Hematopoietic multipotent progenitor cell treated with erythropoietin and hydrocortisone succinate and interleukin-3 and kit ligand, for 4 days (in vitro differentiated cells): ENCODE results near the gene TRIM44.
"Not testable (repeated sequence)": the region's sequence is repeated elsewhere in the genome, so short reads cannot be mapped to it uniquely, and the experiment has no call there.

Source experiments
- DNase-seq: peaks from one replicate; pipeline ENCODE4 v3.0.0-alpha.2; 2015

Gene TRIM44

DNA sequence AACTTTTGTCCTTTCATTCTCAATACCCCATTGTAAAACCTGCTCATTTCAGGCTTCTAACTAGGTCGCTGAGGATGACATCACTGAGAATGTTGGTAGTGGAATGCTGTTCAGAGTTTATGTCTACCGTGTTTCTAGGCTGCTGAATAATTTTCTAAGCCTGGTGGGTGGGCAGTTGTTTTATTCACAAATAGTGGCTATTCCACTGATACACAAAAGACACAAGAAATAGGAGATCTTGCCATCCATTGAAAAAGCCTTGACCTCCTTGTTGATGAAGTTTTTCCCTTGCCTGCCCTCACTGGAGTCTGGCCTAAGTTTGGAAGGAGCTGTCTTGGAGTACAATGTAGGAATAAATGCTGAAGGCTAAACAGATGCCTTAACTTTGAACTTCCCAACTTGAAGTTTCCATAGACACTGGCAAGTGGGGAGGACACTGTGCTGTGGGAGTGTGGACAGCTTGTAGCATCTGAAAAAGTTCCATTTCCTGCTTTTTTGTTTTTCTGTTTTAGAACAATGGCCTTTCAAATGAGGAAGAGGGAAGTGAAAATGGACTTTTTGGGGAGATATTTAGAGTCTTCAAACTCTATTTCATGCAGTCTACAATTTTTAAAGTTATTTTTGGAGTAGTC is 59.2 kb downstream of the TRIM44 start:
- no peak for DNase-seq

DNA sequence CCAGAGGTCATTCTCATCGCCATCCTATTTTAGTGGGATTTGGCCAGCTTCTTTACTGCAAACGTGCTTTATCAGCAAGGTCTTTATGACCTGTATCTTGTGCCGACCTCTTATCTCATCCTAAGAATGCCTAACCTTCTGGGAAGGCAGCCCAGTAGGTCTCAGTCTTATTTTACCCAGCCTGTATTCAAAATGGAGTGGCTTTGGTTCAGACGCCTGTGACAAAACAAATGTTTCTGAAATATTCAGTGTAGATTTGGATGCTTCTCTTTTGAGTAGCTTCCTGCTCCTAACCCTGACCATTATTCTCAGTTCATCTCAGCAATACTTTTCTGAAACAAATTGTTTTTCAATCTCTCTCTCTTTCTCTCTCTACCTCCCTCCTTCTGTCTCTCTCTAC is 60.1 kb downstream of the TRIM44 start:
- DNase-seq = no peak

DNA sequence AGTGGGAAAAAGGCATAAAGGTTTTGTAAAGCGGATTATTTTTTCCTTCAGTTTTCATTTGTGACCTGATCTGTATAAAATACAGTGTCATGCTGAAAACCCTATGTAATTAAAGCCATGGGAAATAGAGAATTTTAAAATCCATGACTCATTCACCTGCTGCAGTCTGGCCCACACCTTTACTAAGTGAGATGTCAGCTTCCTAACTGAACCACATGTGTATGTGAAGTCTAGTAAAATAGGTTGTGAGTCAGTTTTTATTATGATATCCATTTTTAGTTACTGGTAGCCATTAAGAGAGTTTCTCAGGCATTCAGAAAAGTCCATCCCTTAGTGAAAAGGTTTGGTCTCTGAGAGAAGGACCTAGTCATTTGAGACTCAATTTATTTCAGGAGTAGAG is 60.9 kb downstream of the TRIM44 start:
- DNase-seq = no peak

DNA sequence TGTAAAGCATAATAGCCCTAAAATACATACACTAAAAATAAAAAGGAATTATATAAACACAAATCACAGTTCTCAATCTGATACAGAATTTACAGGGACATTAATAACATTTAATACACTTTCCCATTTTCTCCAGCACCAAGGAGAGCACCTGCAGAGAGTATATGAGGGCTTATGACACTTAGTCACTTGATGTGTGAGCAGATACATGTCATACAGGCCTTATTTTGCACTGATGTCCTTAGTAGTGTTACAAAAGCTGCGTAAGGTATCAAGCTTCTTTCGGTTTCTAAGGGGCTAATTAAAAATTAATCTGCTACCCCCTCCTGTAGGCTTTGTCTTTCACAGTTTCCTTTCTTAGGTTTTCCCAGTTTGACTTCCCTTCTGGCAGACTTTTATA is 61.3 kb downstream of the TRIM44 start:
- DNase-seq = peak; percentile 46

DNA sequence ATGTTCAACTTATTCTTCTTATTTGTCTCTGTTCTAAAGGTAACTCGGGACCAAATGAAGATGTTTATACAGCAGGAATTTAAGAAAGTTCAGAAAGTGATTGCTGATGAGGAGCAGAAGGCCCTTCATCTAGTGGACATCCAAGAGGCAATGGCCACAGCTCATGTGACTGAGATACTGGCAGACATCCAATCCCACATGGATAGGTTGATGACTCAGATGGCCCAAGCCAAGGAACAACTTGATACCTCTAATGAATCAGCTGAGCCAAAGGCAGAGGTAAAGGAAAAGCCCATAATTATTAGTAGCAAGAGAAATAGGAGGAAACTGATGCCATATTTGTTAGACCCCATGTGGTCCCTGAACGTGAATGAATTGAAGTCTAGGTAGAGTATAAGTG is 63.3 kb downstream of the TRIM44 start:
- no peak for DNase-seq

DNA sequence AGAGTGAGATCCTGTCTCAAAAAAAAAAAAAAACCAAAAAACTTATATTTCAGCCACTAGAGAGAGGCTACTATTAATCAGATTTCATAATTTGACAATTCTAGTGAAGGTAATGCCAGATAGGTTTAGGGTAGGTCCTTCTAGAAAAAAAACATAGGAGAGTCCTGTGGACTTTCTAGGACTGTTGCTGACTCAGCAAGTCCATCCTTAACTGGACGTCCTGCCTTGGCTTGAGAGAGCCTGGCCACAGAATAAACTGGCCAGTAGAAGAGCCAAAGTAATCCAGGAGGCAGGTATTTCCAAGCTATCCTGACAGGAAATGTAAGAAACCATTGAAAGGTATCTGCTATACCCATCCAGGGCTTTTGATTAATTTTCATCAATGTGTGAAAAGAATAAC is 64.6 kb downstream of the TRIM44 start:
- no peak for DNase-seq

- no peak for DNase-seq
Measured at GRCh38 chr11:35730254-35730653, 67.7 kb downstream of the TRIM44 start.

DNA sequence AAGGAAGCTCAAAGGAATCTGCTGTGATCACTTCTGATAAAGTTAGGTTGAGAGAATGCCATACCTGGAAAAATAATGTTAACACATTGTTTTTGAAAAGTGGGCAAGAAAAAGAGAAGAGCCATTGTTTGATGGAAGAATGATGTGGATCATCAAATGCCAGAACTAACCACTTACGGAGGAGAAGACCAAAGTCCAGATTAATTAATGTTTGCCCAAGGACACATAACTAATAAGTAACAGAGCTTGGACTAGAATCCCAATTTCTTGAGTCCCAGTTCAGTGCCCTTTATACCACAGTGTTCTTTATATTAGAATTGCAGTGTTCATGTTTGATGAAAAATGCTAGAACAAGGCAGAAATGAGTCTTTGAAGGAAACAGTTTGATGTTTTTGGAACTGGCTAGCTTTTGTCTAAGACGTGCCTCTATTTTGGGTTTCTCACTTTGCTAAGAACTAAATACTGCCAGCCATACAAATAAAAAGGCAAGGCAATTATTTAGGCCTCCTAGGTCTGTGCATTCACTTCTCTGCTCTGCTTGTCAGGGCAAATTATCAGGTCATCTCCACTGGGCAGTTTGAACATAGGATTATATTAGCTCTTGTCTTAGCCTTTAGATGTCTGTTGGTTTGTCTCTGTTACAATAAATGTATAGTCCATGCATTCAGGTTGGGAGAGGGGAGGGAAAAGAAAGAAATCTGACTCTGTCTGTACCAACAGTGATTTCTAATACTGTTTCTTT is 72.3 kb downstream of the TRIM44 start:
- no peak for DNase-seq

GRCh38 chr11:35735411-35735810 is 72.8 kb downstream of the TRIM44 start:
- no peak for DNase-seq

DNA sequence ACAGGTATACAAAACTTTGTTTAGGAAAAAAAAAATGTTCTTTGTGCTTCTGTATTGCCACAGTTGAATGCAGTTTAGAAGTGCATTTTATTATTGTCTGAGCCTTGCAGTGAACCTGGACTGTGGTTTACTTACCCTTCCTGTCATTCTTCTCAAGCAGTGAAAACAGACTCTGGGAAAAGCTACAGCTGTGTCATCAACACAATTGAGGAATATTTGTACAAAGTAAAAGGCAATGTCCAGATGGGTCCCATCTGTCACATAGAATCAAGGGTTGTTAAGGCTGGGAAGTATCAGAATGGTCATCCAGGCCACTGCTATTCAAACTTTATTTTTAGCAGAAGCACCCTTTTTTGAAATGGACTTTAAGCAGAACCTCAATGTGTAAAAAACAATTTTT is 73.3 kb downstream of the TRIM44 start:
- no peak for DNase-seq

- DNase-seq = no peak
Measured at GRCh38 chr11:35736952-35737351, 74.4 kb downstream of the TRIM44 start.

DNA sequence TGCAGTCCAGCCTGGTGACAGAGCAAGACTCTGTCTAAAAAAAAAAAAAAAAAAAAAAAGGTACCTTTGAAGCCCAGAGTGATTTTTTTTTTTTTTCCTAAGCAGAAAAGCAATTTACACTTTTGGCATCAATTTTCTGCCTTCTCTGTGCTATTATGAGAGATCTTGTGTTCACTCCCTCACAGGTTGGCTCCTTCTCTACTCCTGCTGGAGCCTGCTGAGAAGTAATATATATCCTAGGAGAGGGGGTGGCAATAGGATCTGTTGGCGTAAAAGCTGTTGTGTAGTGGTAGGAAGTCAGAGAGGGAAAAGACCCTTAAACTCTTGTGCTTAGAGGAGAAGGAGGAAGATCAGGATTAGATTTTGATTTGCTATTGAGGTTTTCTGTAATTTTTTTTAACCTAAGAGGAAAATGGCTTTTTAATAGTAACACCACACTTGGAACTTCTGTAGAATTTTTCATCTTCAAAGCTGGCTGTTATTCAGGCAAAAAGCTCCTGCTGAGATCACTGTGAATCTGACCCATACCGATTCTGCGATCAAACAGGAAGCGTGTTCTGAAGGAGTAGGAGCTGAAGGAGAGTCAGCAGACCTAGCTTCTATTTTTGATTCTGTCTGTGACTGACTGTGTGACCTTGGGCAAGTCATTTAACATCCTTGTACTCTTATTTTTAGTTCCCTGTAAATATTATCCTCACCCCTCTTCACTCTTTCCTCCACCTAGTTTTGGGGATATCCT is 77.7 kb downstream of the TRIM44 start:
- no peak for DNase-seq

DNA sequence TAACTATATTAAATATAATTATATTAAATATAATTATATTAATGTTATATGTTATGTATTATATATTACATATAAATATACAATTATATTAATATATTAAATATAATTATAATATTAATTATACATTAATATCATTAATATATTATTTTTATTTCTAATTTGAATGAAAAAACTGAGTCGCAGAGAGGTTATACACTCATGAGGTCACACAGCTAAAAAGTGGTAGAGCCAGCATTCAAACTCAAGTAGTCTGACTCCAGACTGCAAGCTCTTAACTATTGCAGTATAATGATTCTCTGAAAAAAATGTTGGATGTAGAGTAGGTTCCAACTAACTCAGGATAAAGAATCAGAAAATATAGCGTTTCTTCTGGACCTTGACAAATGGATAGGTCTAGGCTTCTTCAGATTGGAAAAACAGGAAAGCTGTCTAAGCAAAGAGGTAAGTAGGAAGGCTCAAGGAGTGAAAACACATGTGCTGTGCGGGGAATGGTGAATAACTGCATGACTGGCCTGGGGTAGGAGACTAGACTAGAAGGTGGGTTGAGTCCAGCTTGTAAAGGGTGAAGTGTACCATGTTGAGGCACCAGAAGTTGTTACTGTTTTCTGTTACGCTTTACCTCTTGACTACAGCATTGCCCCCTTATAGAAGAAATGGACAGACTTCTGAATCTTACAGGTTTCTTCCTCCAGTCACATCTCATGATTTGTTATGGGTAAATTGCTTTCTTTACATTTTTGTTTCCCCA is 80.3 kb downstream of the TRIM44 start:
- peak; percentile 5 for DNase-seq

- DNase-seq = no peak
Measured at GRCh38 chr11:35746356-35747153, 84.0 kb downstream of the TRIM44 start.

GRCh38 chr11:35747668-35748067 is 85.1 kb downstream of the TRIM44 start:
- DNase-seq = no peak

- DNase-seq = no peak
Measured at GRCh38 chr11:35748644-35749043, 86.1 kb downstream of the TRIM44 start.

DNA sequence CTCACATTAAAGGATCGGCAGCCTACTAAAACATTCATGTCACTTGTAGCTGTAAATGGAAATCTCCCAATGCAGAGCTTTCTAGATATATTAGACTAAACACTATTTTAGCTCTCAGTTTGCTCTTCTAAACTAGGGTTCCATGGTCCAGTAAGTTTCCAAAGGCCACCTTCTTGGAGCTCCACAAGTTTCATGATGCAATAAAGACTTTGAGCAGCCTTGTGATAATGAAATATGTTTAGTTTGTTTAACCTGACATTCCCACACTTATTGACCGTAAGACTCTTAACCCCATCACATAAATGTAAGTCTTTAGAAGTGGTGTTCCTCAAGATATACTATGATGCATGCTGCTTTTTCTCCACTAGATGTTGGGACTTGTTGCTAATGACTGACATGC is 87.7 kb downstream of the TRIM44 start:
- DNase-seq = no peak

DNA sequence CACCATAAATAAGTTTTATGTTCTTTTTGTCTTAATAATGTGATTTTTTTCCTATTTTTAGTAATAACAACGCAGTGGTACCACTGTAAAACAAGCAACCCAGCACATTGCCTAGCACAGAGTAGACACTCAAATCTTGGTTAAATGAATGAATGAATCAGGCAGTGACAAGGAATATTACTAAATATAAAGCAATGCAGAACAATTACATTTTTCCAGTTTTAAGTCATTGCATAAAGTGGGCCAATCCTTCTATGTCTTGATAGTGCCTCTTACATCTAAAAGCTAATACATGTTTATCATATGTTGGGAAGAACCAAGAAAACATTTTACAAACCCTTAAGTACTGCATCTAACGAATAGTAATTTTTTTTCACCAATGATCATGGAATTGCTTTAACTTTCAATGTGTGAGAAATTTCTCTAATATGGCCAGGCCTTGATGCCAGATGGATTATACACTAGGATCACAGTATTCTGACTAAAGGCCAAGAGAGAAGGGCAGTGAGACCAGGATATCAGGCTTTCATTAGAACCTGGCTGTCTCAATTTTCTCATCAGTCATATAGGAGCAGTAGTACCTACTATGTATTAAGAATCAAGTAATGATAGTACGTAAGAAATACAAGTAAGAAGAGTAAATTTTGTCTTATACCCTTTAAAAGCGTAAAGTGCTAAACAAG is 88.5 kb downstream of the TRIM44 start:
- DNase-seq = no peak

GRCh38 chr11:35751664-35752061 is 89.1 kb downstream of the TRIM44 start:
- no peak for DNase-seq

DNA sequence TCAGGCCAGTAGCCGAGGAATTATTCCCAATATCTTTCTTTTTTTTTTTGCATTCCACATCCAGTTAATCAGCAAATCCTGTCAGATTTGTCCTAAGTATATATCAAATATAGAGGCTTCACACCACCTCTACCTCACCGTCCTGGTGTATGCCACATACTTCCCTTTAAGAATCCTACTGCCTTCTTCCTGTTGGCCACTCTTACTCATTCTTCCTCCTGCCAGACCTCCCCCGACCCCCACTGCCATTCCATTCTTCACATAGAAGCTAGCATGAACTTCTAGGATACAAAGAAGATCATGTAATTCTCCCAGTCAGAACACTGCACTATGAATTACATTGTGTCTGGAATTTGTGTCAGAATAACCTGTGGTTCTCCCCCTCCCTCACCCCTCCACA is 89.5 kb downstream of the TRIM44 start:
- DNase-seq = no peak

DNA sequence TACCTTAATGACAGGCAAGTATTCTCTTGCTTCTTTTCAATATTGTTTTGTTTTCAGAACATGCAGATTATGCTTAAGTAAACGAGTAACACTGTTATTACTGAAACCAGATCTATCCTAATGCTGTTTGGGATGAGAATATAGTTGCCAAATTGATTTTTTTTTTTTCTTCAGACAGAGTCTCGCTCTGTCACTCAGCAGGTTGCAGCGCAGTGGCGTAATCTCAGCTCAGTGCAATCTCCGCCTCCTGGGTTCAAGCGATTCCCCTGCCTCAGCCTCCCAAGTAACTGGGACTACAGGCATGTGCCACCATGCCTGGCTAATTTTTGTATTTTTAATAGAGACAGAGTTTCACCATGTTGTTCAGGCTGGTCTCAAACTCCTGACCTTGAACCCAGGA is 91.0 kb downstream of the TRIM44 start:
- not testable (repeated sequence) for DNase-seq

- DNase-seq = not testable (repeated sequence)
Measured at GRCh38 chr11:35759951-35760350, 97.4 kb downstream of the TRIM44 start.
